HG03175 (cell line): ENCODE results near the gene HLA-DMA.
A peak's percentile ranks its signal among the peaks of the same experiment; 100 is the strongest.

Experiments used
- ATAC-seq: cut with Tn5 transposase; IDR thresholded peaks from one replicate; pipeline ENCODE4 v1.9.1; 2021; ENCODE audit warnings: mild to moderate bottlenecking, moderate library complexity; ENCODE audit not compliant: unreplicated experiment

Gene HLA-DMA

DNA sequence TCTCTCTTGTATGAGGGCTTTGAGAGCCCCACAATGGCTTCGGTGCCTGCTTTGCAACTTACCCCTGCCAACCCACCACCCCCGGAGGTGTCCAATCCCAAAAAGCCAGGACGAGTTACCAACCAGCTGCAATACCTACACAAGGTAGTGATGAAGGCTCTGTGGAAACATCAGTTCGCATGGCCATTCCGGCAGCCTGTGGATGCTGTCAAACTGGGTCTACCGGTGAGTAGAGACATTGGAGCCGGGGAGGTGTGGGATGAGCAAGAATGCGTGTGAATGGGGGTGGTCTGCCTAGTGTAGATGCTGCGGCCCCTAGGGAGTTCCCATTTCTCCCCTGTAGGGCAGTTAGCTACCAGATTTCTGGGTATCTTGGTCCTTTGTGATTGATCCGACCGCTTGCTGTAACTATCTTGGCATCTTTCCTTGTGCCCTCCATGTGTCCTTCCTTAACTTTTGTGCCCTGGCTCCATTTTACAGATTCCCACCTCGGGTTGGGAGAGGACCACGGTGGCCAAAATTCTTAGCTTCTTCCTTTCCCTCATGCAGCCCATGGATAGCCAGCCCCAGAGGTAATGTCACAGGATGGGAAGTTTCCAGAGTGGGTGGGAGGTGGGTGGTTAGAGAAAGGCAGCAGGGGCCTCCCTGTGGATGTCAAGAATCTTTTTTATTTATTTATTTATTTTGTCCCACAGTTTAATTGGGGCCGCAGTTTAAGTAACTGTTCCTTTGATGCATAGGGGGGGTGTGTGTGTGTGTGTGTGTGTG lies 21.8 kb upstream of the HLA-DMA start:
- ATAC-seq: no peak

DNA sequence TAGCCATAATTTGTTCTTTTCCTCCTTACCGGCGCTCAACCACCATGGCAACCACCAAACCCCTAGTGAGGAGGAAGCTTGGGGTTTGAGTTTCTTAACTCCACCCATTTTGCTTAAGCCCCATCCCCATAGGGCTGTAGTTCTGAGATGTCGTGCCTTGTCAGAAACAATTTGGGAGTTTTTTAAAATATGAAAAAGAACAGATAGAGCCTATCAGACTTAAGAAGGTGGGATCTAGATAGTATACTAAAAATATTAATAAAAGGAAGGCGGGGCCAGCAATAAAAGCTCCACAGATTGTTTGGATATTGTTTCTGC lies 21.1 kb upstream of the HLA-DMA start:
- no peak for ATAC-seq

- no peak for ATAC-seq
These were observed 20.5 kb upstream of the HLA-DMA start for GRCh38 chr6:32973144-32974015.

GRCh38 chr6:32972353-32973143 lies 19.7 kb upstream of the HLA-DMA start:
- no peak for ATAC-seq

DNA sequence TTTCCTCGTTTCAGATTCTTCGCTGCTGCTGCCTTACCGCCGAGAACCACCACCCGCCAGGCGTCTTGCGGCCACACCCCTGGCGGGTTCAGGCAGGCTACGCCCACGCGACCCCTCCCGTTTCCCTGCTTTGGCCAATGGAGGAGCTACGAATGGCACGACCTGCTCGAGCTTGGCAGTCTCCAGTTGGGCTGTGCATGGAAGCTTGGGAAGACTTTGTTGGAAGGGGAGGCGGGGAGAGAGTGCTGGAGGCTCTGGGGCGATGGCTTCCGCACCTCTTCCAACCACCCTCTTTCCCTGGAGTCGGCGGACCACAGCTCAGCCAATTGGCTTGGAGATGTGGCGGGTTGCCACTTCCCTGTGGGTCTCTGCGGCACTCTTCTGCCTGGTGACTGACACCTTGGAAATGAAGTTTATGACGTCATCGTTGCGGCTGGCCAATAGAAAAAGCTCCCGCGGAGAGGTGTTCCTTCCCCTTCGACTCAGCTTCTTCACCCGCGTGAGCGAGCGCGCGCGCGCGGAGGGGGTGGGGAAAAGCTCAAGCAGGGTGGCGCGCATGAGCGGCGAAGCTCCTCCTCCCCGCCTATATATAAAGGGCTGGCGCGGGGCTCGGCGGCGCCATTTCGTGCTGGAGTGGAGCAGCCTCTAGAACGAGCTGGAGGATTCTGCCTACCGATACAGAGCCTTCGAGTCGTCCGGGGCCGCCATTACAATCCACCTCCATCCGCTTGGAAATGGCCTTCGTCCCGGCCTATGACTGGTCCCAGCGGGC lies 18.9 kb upstream of the HLA-DMA start:
- ATAC-seq: peak; percentile 40

DNA sequence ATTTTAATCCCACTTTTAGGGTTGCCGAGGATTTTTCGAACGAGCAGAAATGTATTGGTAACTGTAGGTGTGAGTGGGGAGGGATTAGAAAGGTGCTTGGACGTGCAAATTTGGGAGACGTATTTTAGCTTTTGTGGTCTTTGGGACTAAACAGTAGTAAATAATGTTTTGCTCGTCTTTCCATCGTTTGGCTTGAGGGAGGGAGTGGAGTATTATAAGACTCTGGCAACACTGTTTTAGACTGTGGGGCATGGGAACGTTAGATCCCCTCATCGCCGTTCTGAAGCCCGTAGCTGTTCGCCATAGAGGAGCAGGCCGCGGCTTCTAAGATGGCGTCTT lies 18.3 kb upstream of the HLA-DMA start:
- no peak for ATAC-seq

DNA sequence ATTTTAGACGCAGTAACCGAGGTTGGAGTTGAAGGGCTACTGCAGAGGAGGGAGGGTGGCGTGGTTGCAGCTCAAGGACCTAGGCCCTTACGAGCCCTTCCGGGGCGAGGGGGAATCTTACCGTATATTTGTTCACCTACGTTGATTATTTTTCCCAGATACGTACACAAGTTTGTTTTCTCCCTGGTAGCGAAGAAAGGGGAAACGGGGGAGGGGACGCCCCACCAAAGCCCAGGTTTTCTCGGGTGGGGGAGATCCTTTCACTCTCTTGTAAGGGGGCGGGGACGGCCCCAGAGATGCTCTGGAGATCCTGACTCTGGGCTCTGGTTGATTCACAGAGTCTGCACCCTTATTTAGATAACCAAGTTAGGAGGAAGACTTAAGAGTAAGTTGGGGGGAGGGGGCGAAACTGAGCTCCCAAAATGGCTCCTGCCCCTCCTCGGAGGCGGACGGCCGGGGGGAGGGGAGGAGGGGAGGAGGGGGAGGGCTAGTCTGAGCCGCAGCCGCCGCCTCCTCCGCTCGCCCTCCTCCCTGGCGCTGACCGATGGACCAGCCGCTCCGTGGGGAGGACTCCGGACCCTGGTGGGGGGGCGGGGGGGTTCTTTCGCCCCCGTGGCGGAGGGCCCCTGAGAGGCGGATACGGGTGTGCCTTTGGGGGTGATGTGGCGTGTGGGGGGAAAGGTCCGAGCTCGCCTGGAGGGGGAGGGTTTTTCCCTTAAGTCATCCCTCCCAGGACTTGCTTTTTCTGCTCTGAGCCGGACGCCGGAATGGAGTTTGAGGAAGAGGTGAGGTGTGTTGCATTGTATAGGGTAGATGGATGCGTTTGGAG lies 17.7 kb upstream of the HLA-DMA start:
- ATAC-seq: no peak

DNA sequence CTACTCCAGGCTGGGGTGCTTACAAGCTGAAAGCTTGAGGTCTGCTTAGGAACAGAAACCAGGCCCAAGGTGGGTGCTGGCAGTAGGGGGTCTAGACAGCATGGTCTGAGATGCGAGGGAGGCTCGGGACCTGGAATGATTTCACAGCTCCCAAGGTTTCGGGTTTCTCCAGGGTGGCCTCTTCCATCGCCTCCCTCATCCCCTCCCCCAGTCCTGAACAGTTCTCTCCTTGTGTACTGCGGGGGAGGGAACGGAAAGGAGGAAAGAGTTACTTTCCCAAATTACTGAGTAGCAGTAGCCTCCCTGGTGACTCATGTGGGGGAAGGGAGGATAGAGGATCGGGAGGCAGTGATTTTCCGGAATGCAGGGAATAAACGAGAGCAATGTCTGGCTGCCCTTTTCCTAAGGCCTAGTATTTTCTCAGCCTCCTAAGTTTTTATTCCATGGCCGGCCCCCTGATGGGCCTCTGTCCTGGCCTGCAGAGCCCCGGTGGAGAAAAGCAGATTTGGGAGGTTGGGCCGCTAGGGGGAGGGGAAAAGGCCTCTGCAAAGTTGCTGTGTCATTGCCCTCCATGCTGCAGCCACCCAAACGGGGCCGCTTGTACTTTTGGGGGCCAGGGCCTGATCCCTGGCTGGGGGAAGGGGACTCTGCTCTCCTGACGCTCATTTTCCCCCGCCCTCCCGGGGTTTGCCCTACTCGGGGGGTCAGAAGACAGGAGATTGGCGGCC lies 17.0 kb upstream of the HLA-DMA start:
- ATAC-seq: no peak

DNA sequence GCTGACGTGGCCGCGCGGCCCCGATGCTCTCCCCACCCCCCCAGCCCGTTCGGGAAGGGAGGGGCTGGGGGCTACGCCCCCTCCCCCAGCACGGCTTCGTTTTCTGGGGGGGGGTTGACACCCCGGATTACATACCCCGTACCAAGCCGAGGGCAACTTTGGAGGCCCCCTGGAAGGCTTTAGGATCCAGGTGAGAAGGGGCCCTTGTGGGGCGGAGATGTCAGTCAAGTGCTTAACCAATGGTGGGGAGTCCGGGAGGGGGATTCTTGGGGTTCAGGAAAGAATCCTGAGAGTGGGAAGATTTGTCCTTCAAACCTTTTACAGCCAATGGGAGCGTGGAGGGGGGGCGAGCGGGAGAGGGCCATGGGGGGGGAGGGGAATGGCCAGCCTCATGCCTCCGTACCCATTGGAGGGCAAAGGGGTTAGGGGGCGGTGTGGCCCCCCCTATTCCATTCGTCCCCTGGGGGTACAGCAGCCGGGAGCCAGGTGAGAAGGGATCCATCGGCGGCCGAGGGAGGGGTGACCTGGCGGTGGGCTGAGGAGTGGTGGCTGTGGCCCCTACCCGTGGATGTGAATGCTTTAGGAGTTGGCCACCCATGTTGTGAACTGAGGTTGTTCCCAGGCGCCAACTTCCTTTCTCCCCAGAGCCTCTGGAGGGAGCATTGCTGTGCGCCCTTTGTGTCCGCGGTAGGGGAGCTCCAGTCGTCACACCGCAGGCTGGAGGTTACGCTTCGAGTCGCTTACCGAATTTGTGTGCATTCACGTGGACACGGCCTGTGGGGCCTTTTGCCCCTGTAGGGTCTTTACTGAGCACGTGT lies 16.2 kb upstream of the HLA-DMA start:
- no peak for ATAC-seq

GRCh38 chr6:32968093-32968866 lies 15.4 kb upstream of the HLA-DMA start, which contains the start of gene BRD2:
Gene BRD2 (plus strand): TSS chr6:32968594. CDS start chr6:32972899, 4,305 bp downstream.
- ATAC-seq: peak; percentile 36

GRCh38 chr6:32967151-32968091 lies 14.5 kb upstream of the HLA-DMA start:
- ATAC-seq: no peak

DNA sequence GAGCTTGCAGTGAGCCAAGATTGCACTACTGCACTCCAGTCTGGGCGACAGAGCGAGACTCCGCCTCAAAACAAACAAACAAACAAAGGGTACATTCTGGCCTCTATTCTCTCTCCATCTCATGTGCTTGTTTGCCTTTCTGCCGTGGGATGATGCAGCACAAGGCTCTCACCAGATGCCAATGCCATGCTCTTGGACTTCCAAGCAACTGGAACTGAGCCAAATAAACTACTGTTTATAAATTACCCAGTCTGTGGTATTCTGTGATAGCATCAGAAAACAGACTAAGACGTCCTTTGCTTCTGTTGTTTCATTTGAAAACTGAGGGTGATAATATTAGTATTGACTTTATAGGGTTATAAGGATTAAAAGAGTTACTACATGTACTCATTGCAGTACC lies 11.9 kb upstream of the HLA-DMA start:
- no peak for ATAC-seq

GRCh38 chr6:32963866-32964265 lies 11.0 kb upstream of the HLA-DMA start:
- no peak for ATAC-seq

- no peak for ATAC-seq
These were observed 9.4 kb upstream of the HLA-DMA start for GRCh38 chr6:32962213-32962826.

GRCh38 chr6:32960563-32960962 lies 7.7 kb upstream of the HLA-DMA start:
- ATAC-seq: no peak

DNA sequence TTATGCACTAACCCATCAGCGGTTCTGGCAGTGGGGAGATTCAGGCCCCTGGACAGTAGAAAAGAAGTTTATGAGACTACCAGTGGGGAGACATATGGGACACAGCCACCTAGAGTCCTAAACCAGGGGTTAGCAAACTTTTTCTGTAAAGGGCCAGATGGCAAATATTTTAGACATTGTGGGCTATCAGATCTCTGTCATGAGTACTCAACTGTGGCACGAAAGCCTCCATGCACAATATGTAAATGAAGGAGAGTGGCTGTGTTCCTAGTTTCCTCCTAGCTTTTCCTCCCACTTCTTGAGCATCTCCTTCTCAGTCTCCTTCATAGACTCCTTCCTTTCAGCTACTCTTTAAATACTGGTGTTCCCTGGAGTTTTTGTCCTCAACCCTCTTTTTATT lies 3.3 kb upstream of the HLA-DMA start:
- ATAC-seq: no peak
